Measurements from ENCODE around the gene GP5.

The GP5 gene

DNA sequence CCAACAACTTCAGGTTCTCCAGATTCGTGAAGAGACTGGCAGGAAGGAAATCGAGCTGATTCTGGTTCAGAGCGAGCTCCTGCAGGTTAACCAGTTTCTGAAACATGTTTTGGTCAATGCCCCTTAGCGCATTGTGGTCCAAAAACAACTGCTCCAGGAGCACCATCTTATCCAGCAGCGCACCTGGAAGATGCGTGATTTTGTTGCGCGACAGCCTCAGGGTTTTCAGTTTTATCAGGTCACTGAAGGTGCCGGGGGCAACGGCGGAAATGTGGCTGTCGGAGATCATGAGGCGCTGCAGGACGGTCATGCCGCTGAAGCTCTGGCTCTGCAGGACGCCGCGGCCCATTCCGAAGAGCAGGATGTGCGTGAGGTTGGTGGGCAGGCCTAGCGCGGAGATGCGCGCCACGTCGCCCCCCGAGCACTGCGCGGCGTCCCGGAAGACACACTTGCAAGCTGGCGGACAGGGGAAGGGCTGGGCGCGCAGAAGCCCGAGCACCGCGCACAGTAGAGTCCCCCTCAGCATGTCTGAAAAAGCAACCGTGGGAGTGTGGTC is 1.2 kb downstream of the GP5 start:
- DNase-seq (ENCODE audit: low spot score), result no peak

DNA sequence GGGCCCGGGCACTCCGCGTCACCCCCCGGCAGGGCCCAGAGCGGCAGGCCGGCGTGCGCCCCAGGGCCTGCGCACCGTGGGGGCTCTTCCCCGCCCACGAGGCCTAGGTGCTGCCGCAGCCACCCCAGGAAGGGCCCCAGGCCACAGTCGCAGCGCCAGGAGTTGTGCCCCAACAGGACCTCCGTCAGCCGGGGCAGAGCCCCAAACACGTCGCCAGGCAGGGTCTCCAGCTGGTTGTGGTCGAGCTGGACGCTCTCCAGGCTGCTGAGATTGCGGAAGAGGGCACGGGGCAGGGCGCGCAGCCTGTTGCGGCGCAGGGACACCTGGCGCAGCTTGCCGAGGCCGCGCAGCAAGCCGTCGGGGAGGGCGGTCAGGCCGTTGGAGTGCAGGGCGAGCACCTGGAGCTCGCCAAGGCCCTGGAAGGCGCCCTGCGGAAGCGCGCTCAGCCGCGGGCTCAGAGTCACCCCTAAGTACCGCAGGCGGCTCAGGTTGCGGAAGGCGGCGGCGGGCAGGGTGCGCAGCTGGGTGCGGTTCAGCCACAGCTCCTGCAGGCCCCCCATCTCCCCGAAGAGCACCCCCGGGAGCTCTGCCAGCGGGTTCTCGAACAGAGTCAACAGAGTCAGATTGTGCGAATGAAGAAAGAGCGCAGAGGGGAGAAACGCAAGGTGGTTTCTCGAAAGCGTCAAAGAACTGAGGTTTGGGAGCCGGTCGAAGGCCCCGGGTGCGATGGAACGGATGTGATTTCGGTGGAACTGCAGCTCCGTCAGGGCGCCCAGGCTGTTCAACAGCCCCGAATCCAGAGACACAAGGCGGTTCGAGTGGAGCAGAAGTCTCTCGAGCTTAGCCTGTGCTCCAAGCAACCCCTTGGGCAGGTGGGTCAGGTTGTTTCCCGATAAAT is 2.0 kb downstream of the GP5 start:
- DNase-seq (ENCODE audit: low spot score), result no peak

DNA sequence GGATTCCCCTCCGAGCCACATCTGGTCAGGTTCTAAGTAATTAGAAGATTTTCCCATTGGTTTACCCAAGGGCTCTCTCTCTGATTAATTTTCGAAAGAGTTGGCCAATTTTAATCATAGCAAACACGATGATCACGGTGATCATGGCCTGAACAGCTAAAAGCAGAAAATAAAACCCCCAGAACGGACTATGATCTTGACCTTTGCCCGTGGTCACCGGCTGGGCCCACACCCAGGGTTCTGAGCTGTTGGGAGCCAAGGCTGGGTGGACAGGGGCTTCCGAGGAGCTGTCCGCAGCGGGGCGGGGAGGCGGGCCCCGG is 2.6 kb downstream of the GP5 start:
- no peak for DNase-seq (ENCODE audit: low spot score)

DNA sequence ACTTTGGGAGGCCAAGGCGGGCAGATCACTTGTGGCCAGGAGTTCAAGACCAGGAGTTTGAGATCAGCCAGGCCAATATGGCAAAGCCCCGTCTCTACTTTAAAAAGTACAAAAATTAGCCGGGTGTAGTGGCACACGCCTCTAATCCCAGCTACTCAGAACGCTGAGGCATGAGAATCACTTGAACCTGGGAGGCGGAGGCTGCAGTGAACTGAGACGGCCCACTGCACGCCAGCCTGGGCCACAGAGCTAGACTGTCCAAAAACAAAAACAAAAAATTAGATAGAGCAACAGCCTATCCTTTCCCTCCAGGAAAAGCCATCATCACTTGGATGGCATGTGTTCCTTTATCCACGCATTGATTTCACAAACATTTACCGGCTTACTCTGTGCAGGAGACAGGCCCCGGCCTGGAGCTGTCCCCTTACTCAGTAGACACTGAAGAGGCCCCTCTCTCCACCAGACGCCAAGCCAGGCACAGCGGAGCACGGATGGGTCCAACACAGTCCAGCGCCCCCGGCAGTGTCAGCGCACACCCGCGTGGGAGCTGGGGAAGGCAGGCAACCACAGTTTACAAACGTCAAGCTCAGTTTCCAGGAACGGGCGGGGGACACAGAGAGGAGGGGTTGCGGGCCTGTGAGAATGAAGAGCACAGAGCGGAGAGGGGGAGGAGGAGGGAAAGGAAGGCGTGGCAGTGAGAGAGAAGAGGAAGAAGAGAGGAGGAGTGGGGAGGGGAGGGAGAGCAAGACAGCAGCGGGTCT is 3.1 kb downstream of the GP5 start:
- no peak for DNase-seq (ENCODE audit: low spot score)

DNA sequence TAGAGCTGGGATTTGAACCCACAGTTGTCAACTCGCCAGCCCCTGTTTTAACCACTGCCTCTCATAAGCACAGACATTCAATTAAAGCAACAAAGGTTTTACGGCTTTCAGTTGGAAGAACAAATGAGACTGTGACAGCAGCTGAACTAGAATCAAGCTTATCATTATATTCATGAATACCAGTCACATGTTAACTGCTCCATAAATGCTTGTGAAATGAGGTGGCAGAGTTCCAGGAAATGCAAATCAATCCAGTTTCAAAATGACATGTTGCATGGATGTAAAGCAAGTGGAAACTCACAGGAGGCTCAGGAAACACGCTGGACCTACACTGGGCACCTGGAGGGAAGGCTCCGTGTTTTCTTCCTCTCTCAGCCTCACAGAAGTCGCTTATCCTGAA is 3.9 kb downstream of the GP5 start:
- peak; percentile 27 for DNase-seq (ENCODE audit: low spot score)

DNA sequence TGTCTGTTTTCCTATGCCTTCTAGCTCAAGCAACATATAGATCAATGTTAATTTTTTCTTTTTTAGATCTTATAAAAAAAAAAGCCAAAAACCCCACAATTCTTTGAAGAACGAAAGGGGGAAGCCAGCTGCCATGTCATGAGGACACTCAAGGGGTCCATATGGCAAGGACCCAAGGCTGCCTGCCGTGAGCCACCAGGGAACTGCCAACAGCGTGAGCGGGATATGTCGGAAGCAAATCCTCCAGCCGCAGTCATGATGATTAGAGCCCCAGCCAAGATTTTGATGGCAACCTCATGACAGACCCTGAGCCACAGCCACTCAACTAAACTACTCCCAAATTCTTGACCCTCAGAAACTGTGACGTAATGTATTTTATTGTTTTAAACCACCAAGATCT is 6.5 kb downstream of the GP5 start:
- no peak for DNase-seq (ENCODE audit: low spot score)

DNA sequence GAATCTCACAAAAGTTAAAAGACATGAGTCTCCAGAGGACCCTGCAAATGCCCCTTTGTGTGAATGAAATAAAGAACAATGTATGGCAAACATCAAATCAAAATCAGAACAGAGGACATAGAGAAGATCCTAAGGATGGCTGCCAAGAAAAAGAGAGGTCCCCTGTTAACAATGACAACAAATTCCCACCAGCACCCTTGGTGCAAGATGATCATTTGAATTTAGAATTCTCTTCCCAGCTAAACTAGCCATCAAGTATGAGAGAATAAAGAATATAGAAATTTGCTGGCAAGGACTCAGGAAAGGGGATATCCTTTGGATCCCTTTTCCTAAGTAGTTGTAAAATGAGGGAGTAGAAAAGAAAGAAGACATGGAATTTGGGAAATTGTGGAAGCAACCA is 8.2 kb downstream of the GP5 start:
- no peak for DNase-seq (ENCODE audit: low spot score)

DNA sequence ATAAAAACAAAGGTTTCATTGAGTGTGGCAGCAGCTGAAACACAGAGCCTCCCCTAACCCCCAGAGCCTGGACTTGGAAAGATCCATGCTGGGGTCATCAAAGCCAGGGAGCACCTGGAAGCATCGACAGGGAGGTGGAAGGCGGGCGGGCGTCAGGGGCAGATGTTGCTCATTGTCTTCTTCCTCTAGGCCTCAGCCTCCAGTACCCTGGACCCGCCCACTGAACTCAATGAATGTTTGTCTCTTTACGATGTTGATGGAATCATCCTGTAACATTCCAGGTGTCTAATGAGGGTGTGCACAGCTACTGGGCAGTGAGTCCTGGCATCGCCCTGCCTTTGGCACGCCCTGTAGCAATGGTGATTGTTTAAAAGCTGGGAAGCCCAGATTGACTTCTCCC is 9.8 kb downstream of the GP5 start:
- no peak for DNase-seq (ENCODE audit: low spot score)

DNA sequence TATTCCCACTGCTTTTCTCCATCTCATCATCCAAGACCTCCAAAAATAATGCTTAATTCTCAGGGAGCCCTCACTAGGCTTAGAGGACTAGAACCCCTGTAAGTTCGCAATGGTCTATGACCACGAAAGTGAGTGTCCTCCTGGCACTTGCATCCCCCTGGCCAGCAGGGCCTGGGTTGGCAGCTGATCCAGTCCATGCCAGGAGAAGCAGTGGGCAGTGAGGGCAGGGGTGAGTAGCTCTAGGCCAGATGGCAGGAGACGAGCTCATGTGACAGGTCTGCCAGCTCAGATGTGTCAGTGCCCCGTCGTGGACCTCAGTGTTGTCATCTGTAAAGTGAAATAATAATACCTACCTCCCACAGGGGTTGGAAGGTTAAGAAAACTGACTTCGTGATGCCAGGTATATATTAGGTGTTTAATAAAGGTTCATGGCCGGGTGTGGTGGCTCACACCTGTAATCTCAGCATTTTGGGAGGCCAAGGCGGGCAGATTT is 11.1 kb downstream of the GP5 start:
- DNase-seq (ENCODE audit: low spot score), result no peak

DNA sequence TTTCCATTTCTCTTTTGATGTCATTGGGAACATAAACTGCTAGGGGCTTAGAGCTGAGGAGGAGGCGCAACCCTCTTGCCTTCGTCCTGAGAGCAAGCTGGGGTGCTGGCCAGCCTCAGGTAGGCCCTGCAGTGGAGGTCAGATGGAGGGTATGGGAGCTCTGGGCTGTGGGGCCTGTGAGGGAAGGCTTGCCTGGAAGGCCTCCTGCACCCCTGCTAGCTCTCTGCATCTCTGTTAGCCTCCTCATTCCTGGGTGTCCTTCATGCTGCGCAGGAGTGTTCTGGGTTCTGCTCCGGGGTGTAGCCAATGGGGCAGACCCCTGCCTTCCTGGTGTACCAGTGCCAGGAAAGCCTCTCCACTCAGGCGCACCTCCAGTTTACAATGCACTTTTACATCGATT is 11.8 kb downstream of the GP5 start:
- DNase-seq (ENCODE audit: low spot score), result no peak

DNA sequence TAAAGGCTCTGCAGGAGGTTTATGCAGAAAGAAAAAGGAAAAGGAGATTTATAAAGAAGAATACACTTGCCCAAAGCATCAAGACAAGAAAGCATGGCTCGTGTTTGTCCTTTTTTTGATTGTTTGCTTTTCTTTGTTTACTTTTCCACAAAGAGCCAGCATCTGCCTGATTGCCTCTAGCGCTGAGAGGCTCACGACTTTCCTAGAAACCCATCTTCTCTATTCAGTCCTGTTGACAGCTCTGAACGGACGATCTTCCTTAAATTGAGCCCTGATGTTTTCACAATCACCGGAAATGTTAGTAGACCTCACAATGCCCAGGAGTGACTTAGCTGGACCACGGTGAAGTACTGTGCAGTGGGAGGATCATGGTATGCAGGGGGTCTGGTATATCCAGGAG is 12.4 kb downstream of the GP5 start:
- no peak for DNase-seq (ENCODE audit: low spot score)

DNA sequence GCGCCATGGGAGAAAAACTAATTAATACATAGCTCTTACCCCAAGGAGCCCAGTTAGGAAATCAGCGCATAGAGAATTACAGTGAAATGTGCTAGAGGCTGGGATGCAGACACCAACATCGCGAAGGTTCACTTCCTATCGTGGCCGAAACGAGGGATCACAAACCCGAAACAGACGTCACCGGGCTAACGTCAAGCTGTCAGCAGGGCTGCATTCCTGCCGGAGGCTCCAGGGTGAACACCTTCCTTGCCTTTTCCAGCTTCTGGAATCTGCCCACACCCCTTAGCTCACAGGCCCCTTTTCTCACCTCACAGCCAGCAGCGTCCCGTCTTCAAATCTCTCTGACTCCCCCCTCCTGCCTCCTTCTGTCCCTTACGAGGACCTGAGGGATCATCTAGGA is 13.0 kb downstream of the GP5 start:
- DNase-seq (ENCODE audit: low spot score), result no peak

DNA sequence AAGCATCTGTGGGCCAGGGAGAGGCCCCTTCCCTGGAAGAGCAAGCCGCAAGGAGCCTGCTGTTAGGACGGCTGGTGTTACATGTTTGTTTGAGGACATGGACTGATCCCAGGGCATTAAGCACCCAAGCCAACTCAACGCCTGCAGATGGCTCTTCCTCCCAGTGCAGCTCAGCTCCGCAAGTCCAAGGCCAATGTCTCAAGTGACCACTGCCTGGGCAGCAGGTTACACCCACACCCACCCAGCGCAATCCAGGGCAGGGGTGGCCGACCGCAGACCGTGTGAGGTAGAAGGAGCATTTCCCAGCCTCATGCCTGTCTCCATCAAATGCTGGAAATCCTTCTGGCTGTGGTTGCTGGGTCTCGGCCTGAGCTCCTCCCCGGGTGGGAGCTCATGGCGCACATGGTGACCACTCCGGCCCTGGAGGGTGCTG is 14.5 kb downstream of the GP5 start:
- no peak for DNase-seq (ENCODE audit: low spot score)

DNA sequence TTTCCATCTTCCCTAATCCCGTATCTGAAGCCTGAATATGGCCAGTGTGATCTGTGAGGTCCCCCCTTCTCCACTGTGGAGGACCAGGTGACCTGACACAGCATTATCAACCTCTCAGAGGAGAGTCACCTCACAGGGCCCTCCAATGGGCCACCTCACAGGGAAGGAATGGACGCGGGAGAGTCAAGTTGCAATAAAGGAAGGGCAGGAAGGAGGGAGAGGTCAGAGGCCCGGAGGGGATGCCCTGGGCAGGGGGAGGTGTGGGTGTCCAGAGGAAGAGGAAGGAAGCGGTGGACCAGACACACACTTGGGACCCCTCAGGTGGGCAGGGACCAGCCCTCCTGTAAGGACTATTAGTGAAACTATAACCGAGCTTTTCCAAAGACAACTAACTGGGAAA is 14.9 kb downstream of the GP5 start:
- DNase-seq (ENCODE audit: low spot score), result no peak

DNA sequence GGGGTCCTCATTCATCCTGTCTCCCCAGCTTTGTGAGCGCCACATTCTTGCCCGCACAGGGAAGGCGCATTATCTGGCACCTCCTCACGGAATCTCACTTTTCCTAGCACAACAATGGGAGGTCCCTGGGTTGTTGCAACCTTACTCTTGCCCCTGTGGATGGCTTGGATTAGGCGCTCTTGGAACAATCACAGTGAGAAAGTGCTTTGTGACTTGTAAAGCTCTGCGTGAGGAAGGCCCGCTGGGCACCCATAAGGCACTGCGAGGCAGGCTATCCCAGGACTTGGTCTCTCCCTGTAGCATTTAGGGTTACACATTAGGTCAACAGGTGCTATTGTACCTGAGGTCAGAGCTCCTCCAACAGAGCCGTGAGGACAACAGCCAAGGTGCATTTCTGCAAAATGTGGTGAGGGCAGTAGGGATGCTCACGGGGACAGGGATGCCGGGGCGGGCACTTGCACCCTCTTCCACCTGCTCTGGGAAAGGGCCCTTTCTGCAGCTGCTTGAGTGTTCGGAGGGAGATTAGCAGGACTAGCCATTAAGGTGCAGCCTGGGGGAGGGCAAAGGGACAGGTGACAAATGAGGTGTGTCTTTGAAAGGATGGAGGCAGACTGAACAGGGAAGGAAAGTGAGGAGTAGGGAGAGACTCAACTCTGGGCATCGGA is 15.7 kb downstream of the GP5 start:
- DNase-seq (ENCODE audit: low spot score), result no peak

DNA sequence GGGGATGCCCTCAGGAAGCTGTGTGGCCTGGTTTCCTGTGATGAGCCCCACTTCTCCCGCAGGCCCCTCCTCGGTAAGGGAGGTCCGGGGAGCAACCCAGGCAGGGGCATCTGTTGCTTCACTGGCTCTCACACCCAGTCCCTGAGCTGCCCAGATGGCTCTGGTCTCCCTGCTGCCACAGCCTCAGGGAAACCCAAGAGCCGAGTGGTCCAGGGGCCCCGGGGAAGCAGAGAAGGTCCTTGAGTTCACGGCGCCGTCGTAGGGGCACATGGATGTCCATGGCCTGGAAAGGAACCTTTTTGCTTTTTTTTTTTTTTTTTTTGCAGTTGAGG is 16.2 kb downstream of the GP5 start:
- no peak for DNase-seq (ENCODE audit: low spot score)

DNA sequence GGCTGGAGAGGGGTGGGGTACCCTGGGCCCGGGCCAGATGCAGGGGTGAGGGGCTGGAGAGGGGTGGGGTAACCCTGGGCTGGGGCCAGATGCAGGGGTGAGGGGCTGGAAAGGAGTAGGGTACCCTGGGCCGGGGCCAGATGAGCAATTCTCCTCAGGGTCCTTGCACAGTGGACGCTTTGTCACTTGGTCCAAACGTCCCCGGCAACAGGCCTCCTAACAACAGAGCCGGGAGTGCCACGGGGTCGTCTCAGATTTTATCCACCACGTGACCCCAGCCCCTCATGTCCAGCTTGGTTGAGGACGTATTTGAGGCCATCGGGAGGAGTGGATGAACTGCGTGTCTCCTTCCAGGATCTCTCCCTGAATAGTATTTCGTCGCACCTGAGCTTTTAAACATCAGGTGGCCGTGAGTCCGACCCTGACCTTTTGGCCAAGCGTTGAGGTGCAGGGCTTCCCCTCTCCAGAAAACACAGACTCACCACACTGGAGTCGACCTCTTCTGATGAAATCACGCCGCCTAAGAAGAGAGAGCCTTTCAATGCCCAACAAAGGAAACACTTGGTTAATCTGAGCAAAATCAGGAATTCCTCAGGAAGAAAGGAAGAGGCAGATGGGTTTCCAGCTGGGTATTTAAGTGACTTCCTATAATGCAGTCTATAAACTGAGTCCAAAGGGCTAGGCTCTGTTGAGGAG is 16.7 kb downstream of the GP5 start:
- no peak for DNase-seq (ENCODE audit: low spot score)

DNA sequence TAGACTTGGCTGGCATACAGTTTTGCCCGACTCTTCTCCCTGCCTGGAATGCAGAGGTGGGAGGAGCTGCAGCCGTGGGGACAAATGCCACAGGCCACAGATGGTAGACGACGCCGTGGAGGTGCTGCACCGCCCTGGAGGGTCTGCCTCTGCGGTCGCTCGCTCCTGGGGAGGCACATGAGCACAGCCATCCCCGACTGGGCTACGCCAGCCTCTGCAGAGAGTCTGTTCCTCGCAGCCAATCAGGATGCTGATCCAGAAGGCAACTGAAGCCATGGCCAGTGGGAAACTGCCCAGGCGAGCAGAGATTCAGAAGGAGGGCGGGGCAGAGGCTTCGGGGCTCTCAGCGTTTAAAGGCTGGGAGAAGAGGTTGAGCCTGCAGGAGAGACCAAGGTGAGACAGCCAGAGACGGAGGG is 17.6 kb downstream of the GP5 start:
- DNase-seq (ENCODE audit: low spot score), result no peak

DNA sequence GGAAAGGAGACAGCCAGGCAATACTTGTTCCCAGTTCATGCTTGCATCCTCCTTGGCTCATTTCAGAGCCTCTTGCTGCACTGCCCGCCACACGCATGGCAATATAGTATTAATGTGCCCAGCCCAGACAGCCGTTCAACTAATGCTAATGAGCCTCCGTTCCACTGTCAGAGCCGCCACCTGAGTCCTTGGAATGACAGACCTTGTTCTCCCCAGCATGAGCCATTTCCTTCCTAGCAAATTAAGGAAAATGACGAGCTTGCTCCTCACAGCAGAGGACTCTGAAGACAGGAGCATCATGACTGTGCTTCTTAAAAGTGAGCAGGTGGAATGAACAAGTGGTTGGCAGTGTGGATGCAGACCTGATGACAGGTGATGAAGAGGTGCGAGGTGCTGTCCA is 18.7 kb downstream of the GP5 start:
- DNase-seq (ENCODE audit: low spot score), result no peak

DNA sequence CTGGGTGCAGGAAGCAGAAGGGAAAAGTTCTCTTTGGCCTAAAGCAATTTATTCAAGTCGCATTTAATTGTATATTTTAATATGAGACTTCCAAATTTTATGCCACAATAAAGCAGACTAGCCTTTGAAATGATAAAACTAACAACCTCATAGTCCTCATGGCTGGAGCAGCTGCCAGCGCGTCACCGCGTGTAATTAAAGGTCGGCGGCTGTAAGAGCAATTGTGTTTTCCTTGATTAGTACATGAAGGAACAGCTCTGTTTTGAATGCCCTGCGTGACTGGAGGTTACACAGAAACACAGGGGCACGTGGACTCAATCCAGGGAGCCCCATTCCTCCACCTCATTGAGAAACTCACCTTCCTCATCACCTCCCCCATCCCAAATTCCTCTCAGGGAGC is 19.4 kb downstream of the GP5 start:
- no peak for DNase-seq (ENCODE audit: low spot score)

DNA sequence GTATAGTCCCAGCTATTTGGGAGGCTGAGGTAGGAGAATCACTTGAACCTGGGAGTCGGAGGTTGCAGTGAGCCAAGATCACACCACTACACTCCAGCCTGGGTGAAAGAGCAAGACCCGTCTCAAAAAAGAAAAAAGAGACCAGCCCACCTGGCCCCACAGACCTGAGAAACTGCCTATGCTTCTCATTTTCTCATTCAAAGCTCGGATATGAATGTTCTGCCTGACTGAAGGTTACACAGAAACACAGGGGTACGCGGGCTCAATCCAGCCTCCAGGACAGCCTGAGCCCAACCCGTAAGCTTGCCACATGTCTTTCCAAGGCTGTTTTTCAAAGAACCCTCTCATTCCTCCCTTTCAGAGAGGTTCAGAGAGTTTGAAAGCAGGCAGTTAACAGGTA is 19.8 kb downstream of the GP5 start:
- no peak for DNase-seq (ENCODE audit: low spot score)

DNA sequence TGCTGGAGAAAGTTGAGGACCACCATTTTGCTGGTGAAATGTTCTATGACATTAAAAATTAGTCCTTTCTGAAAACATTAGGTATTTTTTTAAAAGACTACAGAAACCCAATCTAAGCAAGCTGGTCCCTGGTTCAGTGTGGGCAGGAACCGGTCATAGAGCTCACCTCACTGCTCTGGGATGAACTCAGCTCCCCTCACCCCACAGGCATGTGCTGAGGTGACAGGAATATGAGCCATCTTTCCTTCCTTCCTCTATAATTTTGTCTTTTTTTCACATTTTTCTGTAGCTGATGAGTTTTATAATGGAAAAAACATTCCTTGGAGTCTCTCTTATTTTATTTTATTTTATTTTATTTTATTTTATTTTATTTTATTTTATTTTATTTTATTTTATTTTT is 21.4 kb downstream of the GP5 start:
- no peak for DNase-seq (ENCODE audit: low spot score)
